ENCODE data around the gene AGPAT1. TPM values are rescaled to one million over a fixed set of nuclear protein-coding genes. Genes with fewer than 3 reads are reported as not detected.

The AGPAT1 gene
- total and polyA plus RNA-seq, 2 of the 13 experiments (the other 11 are each of a cell fraction or from before 2014, with no cell fraction given): 51.3 to 139 TPM

DNA sequence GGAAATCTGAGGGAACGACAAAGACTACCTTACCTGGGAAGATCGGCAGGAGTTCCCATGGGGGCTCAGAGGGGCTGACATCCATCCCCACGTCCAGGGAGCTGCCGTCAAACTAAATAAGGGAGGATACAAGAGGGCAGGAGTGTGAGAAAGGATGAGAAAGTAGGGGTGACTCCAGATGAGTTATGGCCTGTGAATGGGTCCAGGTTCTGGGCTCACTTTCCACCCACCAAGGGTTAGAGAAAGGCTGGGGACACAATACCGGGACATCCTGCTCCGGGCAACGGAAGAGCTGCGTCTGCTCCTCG, 48.5 kb downstream of the AGPAT1 start (continued):
- no peak for TF ChIP-seq TBX3 (IDR thresholded peaks at IDR 0.05; ENCODE audit: borderline replicate concordance)
- no peak for TF ChIP-seq CBX2 (IDR thresholded peaks at IDR 0.05; ENCODE audit: low read depth, low read length)
- no peak for TF ChIP-seq CBX2 (CRISPR knock-in tag; IDR thresholded peaks at IDR 0.05; ENCODE audit: low read depth)
- no peak for TF ChIP-seq ZNF567 (CRISPR knock-in tag; IDR thresholded peaks at IDR 0.05; ENCODE audit: borderline replicate concordance)
- no peak for TF ChIP-seq ZBTB3 (CRISPR knock-in tag; IDR thresholded peaks at IDR 0.05; ENCODE audit: borderline replicate concordance, low read depth)
- TF ChIP-seq PHF5A (CRISPR knock-in tag; IDR thresholded peaks at IDR 0.05; ENCODE audit: low read depth, unreplicated experiment): no peak
- 0 out of 2 replicates have a peak, but pooled peaks have one; percentile 1 for TF ChIP-seq YEATS4 (CRISPR knock-in tag; IDR thresholded peaks at IDR 0.05; ENCODE audit: borderline replicate concordance)
- TF ChIP-seq, protein P1, sequence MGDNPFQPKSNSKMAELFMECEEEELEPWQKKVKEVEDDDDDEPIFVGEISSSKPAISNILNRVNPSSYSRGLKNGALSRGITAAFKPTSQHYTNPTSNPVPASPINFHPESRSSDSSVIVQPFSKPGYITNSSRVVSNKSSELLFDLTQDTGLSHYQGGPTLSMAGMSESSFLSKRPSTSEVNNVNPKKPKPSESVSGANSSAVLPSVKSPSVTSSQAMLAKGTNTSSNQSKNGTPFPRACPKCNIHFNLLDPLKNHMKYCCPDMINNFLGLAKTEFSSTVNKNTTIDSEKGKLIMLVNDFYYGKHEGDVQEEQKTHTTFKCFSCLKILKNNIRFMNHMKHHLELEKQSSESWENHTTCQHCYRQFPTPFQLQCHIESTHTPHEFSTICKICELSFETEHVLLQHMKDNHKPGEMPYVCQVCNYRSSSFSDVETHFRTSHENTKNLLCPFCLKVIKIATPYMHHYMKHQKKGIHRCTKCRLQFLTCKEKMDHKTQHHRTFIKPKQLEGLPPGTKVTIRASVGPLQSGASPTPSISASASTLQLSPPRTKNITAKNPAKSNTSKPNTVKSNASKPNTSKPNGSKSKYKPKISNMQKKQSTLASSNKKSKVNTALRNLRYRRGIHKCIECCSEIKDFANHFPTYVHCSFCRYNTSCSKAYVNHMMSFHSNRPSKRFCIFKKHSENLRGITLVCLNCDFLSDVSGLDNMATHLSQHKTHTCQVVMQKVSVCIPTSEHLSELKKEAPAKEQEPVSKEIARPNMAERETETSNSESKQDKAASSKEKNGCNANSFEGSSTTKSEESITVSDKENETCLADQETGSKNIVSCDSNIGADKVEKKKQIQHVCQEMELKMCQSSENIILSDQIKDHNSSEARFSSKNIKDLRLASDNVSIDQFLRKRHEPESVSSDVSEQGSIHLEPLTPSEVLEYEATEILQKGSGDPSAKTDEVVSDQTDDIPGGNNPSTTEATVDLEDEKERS (CRISPR knock-in tag; IDR thresholded peaks at IDR 0.05): no peak
- TF ChIP-seq NR2C2 (CRISPR knock-in tag; IDR thresholded peaks at IDR 0.05; ENCODE audit: borderline replicate concordance): no peak
- TF ChIP-seq, protein P2, sequence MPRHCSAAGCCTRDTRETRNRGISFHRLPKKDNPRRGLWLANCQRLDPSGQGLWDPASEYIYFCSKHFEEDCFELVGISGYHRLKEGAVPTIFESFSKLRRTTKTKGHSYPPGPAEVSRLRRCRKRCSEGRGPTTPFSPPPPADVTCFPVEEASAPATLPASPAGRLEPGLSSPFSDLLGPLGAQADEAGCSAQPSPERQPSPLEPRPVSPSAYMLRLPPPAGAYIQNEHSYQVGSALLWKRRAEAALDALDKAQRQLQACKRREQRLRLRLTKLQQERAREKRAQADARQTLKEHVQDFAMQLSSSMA (CRISPR knock-in tag; IDR thresholded peaks at IDR 0.05): no peak
- TF ChIP-seq, protein P3, sequence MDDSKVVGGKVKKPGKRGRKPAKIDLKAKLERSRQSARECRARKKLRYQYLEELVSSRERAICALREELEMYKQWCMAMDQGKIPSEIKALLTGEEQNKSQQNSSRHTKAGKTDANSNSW (CRISPR knock-in tag; IDR thresholded peaks at IDR 0.05; ENCODE audit: borderline replicate concordance): no peak
- TF ChIP-seq ASH2L (IDR thresholded peaks at IDR 0.05; ENCODE audit: insufficient read length, low read depth, low read length): no peak
- 0 out of 2 replicates have a peak, but pooled peaks have one; percentile 21 for TF ChIP-seq ZNF766 (CRISPR knock-in tag; IDR thresholded peaks at IDR 0.05; ENCODE audit: borderline replicate concordance)
- TF ChIP-seq, protein P4, sequence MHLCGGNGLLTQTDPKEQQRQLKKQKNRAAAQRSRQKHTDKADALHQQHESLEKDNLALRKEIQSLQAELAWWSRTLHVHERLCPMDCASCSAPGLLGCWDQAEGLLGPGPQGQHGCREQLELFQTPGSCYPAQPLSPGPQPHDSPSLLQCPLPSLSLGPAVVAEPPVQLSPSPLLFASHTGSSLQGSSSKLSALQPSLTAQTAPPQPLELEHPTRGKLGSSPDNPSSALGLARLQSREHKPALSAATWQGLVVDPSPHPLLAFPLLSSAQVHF (CRISPR knock-in tag; IDR thresholded peaks at IDR 0.05): no peak
- no peak for TF ChIP-seq NFATC3 (CRISPR knock-in tag; IDR thresholded peaks at IDR 0.05)
